ENCODE data around the gene HAAO. TPM values are rescaled to one million over a fixed set of nuclear protein-coding genes. Genes with fewer than 3 reads are reported as not detected.

The HAAO gene
- total RNA-seq, 2 experiments from 2014 or later: 0.56 TPM; not detected in 1

- Mint-ChIP-seq H3K36me3 (peaks cover 2% of the 10 kb centered on the region), H3K4me1 (peaks cover 31% of the 10 kb centered on the region), H3K9me3 (ENCODE audit: low read depth) (no peaks in the 10 kb centered on the region), H3K4me3 (no peak overlapping the region), H3K27ac (no peak overlapping the region), H3K27me3 (peaks cover 30% of the 10 kb centered on the region)
- ATAC-seq (no peak), DNase-seq (no peak)
- CTCF ChIA-PET: interaction anchor here (2.2 kb wide), 1 partner anchor 14 kb away, joined by 10 read pairs; no protein-coding TSS in a partner anchor
Observed at GRCh38 chr2:42795841-42796301, 3.5 kb upstream of the HAAO start.

- ATAC-seq: no peak
- CTCF ChIA-PET: interaction anchor here (0.9 to 2.2 kb wide), 2 partner anchors 15 to 18 kb away, joined by 4 to 10 read pairs; no protein-coding TSS in a partner anchor
- Mint-ChIP-seq H3K27ac (no peak overlapping the region), H3K9me3 (ENCODE audit: low read depth) (no peaks in the 10 kb centered on the region), H3K4me3 (no peak overlapping the region), H3K36me3 (peaks cover 2% of the 10 kb centered on the region), H3K4me1 (peaks cover 26% of the 10 kb centered on the region), H3K27me3 (peaks cover 32% of the 10 kb centered on the region)
- no peak for DNase-seq
Observed at GRCh38 chr2:42795275-42795674, 2.9 kb upstream of the HAAO start.

DNA sequence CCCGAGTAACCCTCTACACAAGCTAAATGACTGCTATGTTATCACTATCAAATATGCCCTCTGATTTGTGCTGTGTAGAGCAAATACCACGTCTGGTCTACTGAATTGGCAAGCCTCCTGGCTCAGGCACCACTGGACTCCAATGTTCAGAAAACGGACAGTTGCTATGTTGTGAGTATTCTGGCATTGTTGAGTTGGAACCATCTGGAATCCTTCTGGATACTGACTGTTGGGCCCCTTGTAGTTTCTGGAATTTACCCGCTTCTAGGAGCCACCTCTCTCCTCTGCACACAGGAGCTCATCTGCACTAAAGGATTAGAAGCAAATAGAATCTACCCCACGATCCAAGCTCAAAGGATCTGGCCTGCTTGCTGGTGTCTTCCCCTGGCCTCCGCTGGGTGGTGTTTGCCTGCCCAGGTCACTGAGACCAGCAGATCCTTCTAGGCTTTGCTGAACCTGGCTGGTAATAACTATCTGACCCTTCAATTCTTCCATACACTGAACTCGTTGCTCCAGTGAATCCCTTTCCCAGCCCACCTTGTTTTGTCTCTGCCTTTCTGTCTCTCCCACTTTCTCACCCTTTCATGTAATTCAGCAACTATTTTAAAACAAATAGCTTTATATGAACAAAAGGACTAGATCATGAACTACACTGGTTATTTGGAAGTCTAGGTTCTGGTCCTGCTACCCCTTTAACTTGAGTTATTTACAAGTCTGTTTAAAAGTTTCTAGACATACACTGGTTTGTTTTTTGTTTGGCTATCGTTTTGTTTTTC is 2.1 kb upstream of the HAAO start:
- Mint-ChIP-seq H3K4me3 (no peak overlapping the region), H3K4me1 (peaks cover 26% of the 10 kb centered on the region), H3K9me3 (ENCODE audit: low read depth) (no peaks in the 10 kb centered on the region), H3K27ac (no peak overlapping the region), H3K27me3 (peaks cover 38% of the 10 kb centered on the region), H3K36me3 (peaks cover 2% of the 10 kb centered on the region)
- DNase-seq (no peak), ATAC-seq (no peak)
- CTCF ChIA-PET: interaction anchor here (0.7 to 1.3 kb wide), 4 partner anchors 16 to 95 kb away, joined by 3 to 5 read pairs (median 4); no protein-coding TSS in a partner anchor

DNA sequence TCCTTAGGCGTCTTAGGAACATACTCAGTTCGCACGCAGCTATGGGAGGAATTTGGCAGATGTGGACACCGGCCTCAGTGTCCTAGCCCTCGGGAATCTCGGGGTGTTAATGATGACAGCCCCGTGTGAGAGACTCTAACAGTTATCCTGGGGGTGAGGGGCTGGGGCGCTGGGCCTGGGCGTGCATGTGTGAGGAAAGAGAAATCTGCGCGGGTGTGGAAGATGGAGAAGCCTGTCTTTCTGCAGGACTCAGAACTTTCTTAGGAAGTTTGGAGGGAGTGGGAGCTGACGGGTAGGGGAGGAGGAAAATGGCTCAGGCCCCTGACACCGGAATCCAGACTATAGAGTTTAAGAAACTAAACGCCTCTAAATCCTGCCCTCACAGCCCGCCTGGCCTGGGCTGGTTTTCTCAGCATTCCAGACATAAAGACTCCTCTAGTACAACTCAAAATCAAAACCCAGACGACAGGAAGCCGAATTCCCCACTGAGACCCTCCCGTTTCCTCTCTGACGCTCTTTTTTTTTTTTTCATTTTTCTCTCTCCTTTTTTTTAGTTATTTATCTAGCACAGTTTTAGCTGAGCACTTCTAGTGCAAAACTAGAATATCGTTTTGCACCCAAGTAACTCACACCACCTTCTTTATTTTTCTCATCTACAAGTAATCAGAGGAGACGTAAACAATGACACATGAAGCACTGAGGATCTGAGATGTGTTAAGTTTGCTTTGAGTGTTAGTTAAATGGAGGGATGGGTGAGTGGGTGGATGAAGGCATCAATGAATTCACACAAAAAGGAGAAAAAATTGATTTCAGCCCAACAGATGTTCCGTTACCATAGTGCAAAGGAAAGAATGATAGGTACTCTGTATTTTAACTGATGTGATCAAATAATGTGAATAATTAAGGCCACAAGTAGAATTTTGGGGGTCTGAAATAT is 1.2 kb upstream of the HAAO start:
- peaks cover 2% of the 10 kb centered on the region for H3K36me3 Mint-ChIP-seq
- CTCF ChIA-PET: interaction anchor here (0.7 to 1.3 kb wide), 3 partner anchors 17 to 94 kb away, joined by 3 to 5 read pairs (median 3); no protein-coding TSS in a partner anchor
- ATAC-seq (no peak), DNase-seq (no peak)
- no peaks in the 10 kb centered on the region for H3K9me3 Mint-ChIP-seq (ENCODE audit: low read depth)
- H3K27ac Mint-ChIP-seq: no peak overlapping the region
- H3K4me1 Mint-ChIP-seq: peaks cover 26% of the 10 kb centered on the region
- peak overlapping the region; percentile 16 for H3K4me3 Mint-ChIP-seq
- peaks cover 38% of the 10 kb centered on the region for H3K27me3 Mint-ChIP-seq

GRCh38 chr2:42792087-42792582 is 248 bp downstream of the HAAO start:
- no peaks in the 10 kb centered on the region for H3K9me3 Mint-ChIP-seq (ENCODE audit: low read depth)
- H3K36me3 Mint-ChIP-seq: peaks cover 2% of the 10 kb centered on the region
- peak overlapping the region; percentile 60 for H3K4me3 Mint-ChIP-seq
- CTCF ChIA-PET: no interaction called here
- DNase-seq (no peak), ATAC-seq (peak; percentile 25)
- no peak overlapping the region for H3K27ac Mint-ChIP-seq
- H3K4me1 Mint-ChIP-seq: peaks cover 30% of the 10 kb centered on the region
- peaks cover 38% of the 10 kb centered on the region for H3K27me3 Mint-ChIP-seq

DNA sequence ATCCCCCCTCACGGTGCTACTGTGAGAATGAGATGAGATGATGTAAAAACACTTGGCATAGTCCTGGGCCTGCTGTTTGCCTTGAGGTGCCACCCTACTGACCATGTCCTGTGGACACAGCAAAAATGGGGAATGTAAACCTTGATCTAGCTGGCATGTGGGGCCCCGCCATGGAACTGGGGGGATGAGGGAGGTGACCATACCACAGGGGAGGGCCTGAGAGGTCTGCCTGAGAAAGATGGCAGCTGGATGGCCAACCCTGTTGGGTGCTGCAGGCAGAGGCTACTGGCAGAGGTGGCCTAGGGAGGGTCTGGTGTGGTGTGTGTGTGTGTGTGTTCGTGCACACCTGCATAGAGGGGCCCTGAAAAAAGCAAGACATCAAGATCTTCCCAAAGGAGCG is 777 bp downstream of the HAAO start:
- ATAC-seq: no peak
- H3K4me3 Mint-ChIP-seq: peak overlapping the region; percentile 60
- peaks cover 28% of the 10 kb centered on the region for H3K4me1 Mint-ChIP-seq
- DNase-seq: peak; percentile 19
- H3K27me3 Mint-ChIP-seq: peaks cover 38% of the 10 kb centered on the region
- no peaks in the 10 kb centered on the region for H3K9me3 Mint-ChIP-seq (ENCODE audit: low read depth)
- CTCF ChIA-PET: no interaction called here
- H3K27ac Mint-ChIP-seq: no peak overlapping the region
- H3K36me3 Mint-ChIP-seq: peaks cover 2% of the 10 kb centered on the region

DNA sequence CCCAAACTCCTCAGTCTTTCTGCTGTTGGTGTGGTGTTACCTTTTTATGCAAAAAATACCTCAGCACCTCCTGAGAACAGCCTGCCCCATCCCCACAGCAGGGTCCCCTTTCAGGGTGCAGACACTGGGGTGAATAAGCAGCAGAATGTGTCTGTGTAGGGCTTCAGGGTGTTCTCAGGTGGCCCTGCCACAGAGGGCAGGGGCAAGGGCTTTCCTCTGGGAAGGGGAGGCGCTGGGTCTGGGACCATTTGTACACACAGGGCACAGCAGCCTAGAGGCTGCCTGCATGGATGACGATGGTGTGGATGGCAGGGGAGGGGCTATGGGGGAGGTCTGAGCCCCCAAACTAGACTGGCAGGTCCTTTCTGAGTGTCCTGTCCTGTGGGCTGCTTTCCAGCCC is 2.6 kb downstream of the HAAO start:
- ATAC-seq: no peak
- no peak for DNase-seq
- Mint-ChIP-seq H3K27me3 (peaks cover 36% of the 10 kb centered on the region), H3K4me1 (peaks cover 14% of the 10 kb centered on the region), H3K9me3 (ENCODE audit: low read depth) (no peaks in the 10 kb centered on the region), H3K36me3 (peaks cover 2% of the 10 kb centered on the region), H3K4me3 (no peak overlapping the region), H3K27ac (no peak overlapping the region)
- CTCF ChIA-PET: interaction anchor here (1.3 kb wide), 1 partner anchor 11 kb away, joined by 3 read pairs; no protein-coding TSS in a partner anchor

- Mint-ChIP-seq H3K4me3 (no peak overlapping the region), H3K27ac (no peak overlapping the region), H3K9me3 (ENCODE audit: low read depth) (no peaks in the 10 kb centered on the region), H3K36me3 (peaks cover 2% of the 10 kb centered on the region), H3K4me1 (peaks cover 13% of the 10 kb centered on the region), H3K27me3 (peaks cover 28% of the 10 kb centered on the region)
- ATAC-seq (no peak), DNase-seq (peak; percentile 31)
- CTCF ChIA-PET: interaction anchor here (1.3 kb wide), 1 partner anchor 12 kb away, joined by 3 read pairs; no protein-coding TSS in a partner anchor
Observed at GRCh38 chr2:42788882-42789281, 3.5 kb downstream of the HAAO start.

DNA sequence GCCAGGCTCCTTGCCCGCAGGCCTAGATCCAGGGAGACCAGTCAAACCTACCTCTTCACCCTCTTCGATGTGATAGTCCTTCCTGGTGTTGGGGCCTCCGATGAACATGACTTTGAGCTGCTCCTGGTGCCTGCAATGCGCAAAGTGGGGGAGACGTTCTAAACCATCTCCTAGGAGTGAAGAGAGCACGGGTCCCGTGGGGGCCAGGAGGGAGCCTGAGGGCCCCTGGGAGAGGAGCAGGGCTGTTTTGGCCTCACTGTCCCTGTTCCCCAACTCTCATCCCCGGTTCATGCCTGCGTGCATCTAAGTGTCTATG is 3.9 kb downstream of the HAAO start:
- Mint-ChIP-seq H3K4me3 (no peak overlapping the region), H3K4me1 (peaks cover 11% of the 10 kb centered on the region), H3K36me3 (peaks cover 2% of the 10 kb centered on the region), H3K27ac (no peak overlapping the region), H3K9me3 (ENCODE audit: low read depth) (no peaks in the 10 kb centered on the region), H3K27me3 (peaks cover 24% of the 10 kb centered on the region)
- DNase-seq: peak; percentile 28
- no peak for ATAC-seq
- CTCF ChIA-PET: no interaction called here

DNA sequence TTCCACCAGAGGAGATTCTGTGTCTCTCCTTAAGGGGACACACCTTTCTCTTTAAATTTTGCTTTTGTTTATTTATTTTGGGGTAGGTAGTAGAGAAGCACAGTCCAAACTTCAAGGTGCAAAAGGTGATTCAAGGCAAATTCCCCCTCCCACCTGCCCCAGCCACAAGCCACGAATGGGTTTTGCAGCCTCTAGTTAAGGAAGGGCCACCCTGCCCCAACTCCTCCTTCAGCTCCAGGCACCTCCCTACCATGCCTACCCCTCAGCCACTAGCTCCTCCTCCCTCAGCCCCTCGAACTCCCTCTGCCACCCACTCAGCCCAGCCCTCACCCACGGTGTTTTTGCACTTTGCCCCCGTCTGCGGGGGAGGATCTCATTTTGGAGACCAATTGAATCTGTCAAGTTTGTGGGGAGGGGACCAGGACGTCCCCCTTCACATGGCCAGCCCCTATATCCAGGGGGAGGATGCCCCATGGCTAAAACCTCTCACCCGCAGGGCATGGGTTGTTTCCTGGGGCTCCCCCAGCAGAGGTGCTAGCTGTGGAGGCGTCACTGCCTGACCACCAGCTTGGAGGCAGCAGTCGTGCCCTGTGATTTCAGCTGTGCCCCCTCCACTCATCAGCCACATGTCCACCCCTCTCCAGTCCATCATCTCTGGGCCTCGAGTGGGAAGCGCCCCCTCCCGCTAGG is 4.5 kb downstream of the HAAO start:
- peaks cover 2% of the 10 kb centered on the region for H3K36me3 Mint-ChIP-seq
- CTCF ChIA-PET: no interaction called here
- DNase-seq: peak; percentile 37

DNA sequence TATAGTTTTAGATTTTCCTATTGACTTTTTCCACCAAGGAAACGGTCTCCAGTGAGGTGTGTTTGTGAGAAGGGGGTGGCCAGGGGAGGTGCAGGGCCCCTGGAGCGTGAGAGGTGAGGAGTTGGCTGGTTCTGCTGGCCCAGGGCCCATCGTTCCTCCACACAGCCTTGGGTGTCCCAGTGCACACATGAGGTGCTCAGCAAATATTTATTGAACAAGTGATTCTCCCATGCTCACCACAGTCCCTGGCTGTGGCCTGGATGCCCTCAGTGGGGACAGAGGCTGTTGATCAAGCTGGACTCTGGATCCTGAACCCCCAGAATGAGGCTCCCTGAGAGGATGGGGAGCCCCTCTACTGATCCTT is 5.0 kb downstream of the HAAO start:
- H3K36me3 Mint-ChIP-seq: peaks cover 2% of the 10 kb centered on the region
- CTCF ChIA-PET: no interaction called here
- H3K4me1 Mint-ChIP-seq: peaks cover 11% of the 10 kb centered on the region
- no peak overlapping the region for H3K27ac Mint-ChIP-seq
- ATAC-seq (no peak), DNase-seq (peak; percentile 27)
- H3K9me3 Mint-ChIP-seq (ENCODE audit: low read depth): no peaks in the 10 kb centered on the region
- H3K27me3 Mint-ChIP-seq: peaks cover 21% of the 10 kb centered on the region
- H3K4me3 Mint-ChIP-seq: no peak overlapping the region

More for the DNA sequence above, 4.5 kb downstream of the HAAO start:
- Mint-ChIP-seq H3K4me3 (no peak overlapping the region), H3K4me1 (peaks cover 11% of the 10 kb centered on the region), H3K27me3 (peaks cover 21% of the 10 kb centered on the region), H3K9me3 (ENCODE audit: low read depth) (no peaks in the 10 kb centered on the region), H3K27ac (no peak overlapping the region)
- no peak for ATAC-seq

DNA sequence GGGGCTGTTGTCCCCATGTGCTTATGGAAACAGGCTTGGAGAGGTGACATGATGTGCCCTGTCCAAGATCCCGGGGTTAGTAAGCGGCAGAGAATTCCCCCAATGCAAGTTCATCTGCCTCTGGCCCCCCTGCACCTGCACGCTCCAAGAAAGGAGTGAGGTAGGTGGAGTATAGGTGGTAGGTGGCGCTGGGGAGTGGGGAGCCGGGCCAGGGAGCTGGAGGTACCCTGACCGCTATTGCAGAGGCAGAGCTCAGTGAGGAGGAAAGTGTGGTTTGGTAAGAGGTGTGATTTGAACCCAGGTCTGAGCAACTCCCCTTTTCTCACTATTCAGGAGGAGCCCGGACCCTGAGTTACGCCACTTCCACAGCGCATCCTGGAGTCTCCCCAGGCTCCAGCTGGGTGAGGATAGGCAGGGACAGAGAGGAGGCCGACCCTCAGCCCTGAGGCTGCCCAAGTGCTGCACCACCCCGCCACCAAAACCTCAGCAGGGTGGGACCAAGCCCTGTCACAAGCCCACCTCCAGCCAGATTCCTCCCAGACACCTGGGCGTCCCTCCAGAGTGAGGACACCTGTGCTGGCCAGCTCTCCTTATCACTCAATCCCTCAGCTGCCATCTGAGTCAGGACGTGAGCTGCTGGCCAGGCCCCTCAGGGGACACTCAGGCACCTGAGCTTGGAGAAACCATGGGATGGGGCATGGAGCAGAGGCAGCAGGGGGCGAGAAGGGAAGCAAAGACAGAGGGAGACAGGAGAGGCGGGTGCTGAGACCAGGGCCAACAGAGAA is 5.6 kb downstream of the HAAO start:
- peaks cover 8% of the 10 kb centered on the region for H3K4me1 Mint-ChIP-seq
- H3K4me3 Mint-ChIP-seq: no peak overlapping the region
- H3K27me3 Mint-ChIP-seq: peaks cover 17% of the 10 kb centered on the region
- no peak overlapping the region for H3K27ac Mint-ChIP-seq
- DNase-seq: peak; percentile 25
- ATAC-seq: no peak
- peaks cover 2% of the 10 kb centered on the region for H3K9me3 Mint-ChIP-seq (ENCODE audit: low read depth)
- peaks cover 3% of the 10 kb centered on the region for H3K36me3 Mint-ChIP-seq
- CTCF ChIA-PET: no interaction called here
